Midbrain (tissue), 1 donor: ENCODE results near the gene BAD.
A peak's percentile ranks its signal among the peaks of the same experiment; 100 is the strongest.

Experiments used
- DNase-seq: peaks from one replicate; lab custom pipeline; 2025; lab: John Stamatoyannopoulos, UW

Gene BAD

GRCh38 chr11:64296236-64296635 is 11.8 kb upstream of the BAD start:
- DNase-seq, result no peak

- DNase-seq, result no peak
These were observed 11.3 kb upstream of the BAD start for GRCh38 chr11:64295760-64296159.

- DNase-seq, result no peak
These were observed 10.3 kb upstream of the BAD start for GRCh38 chr11:64294774-64295173.

GRCh38 chr11:64292460-64293254 is 8.2 kb upstream of the BAD start:
- DNase-seq, result no peak

- no peak for DNase-seq
These were observed 7.4 kb upstream of the BAD start for GRCh38 chr11:64291752-64292459.

GRCh38 chr11:64291262-64291751 is 6.8 kb upstream of the BAD start, which contains the start of gene KCNK4:
Gene KCNK4, plus strand, starts transcription at chr11:64291302. Its CDS starts 1,717 bp downstream, at chr11:64293019.
- no peak for DNase-seq

GRCh38 chr11:64290352-64291261 is 6.1 kb upstream of the BAD start:
- DNase-seq, result no peak

- no peak for DNase-seq
These were observed 4.6 kb upstream of the BAD start for GRCh38 chr11:64289002-64289564.

- DNase-seq, result no peak
These were observed 3.9 kb upstream of the BAD start for GRCh38 chr11:64288353-64288750.

GRCh38 chr11:64287676-64288352 is 3.3 kb upstream of the BAD start:
- no peak for DNase-seq

GRCh38 chr11:64286801-64287159 is 2.3 kb upstream of the BAD start:
- DNase-seq, result no peak

- no peak for DNase-seq
These were observed 1.7 kb upstream of the BAD start for GRCh38 chr11:64285885-64286800.

- peak; percentile 93 for DNase-seq
These were observed 758 bp upstream of the BAD start, which contains the start of gene GPR137 for GRCh38 chr11:64284962-64285884. Gene GPR137, plus strand, starts transcription at chr11:64285848. Its CDS starts 677 bp downstream, at chr11:64286525.

- DNase-seq, result no peak
These were observed 1.4 kb downstream of the BAD start for GRCh38 chr11:64283092-64283491.

- no peak for DNase-seq
These were observed 2.3 kb downstream of the BAD start for GRCh38 chr11:64281957-64282770.

- DNase-seq, result no peak
These were observed 5.8 kb downstream of the BAD start for GRCh38 chr11:64278576-64279190.

- no peak for DNase-seq
These were observed 7.6 kb downstream of the BAD start for GRCh38 chr11:64276653-64277431.
